ENCODE data around the gene FTO.

Gene FTO

GRCh38 chr16:54009464-54010176 is 305.7 kb downstream of the FTO start:
- no peak for DNase-seq (ENCODE audit: extremely low read depth, low read depth)
- TF ChIP-seq CTCF (IDR thresholded peaks at IDR 0.05; ENCODE audit: low read depth, low read length, missing control alignments): no peak

DNA sequence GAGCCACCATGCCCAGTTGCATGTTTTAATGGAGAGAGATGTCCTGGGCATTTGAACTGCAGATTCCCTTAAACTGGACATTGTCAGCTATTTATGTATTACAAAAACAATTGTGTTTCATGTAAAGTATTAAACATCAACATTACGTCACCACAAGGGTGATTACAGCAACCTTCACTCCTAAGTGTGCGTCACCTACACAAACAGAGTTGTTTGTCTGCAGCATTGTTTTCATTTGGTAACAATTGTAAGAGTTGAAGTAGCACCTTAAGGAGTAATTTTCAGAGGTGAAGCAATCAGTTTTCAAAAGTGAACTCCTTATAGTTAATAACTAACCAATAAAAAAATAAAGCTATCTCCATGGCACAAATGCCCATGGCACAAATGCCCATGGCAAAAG is 311.2 kb downstream of the FTO start:
- TF ChIP-seq CTCF (IDR thresholded peaks at IDR 0.05; ENCODE audit: low read depth, low read length, missing control alignments): no peak
- no peak overlapping the region for H3K4me3 ChIP-seq (replicated peaks; ENCODE audit: low read depth, low read length)
- DNase-seq (ENCODE audit: extremely low read depth, low read depth): no peak

More at GRCh38 chr16:54009464-54010176, 305.7 kb downstream of the FTO start:
- H3K4me3 ChIP-seq (replicated peaks; ENCODE audit: low read depth, low read length): no peak overlapping the region

GRCh38 chr16:54022362-54022761 is 318.4 kb downstream of the FTO start:
- TF ChIP-seq CTCF (IDR thresholded peaks at IDR 0.05; ENCODE audit: low read depth, low read length, missing control alignments): no peak
- no peak overlapping the region for H3K4me3 ChIP-seq (replicated peaks; ENCODE audit: low read depth, low read length)
- DNase-seq (ENCODE audit: extremely low read depth, low read depth): no peak

DNA sequence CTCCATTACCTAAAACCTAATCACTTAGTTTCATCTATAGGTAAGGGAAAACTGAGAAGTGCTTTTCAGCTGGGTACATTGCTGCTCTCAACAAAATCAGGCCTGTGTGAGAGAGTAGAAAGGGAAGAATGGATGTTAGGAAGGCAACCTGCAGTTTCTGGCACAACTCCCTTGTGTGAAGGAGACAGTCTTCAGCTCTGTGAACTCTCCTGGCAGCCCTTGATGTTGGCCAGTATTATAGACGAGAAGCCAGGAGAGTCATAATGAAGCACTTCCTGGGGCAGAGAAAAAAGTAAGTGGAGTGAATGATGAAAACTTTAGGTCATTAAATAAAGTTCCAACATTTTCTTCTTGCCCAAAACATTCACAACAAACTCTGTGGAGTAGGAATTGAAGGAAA is 322.5 kb downstream of the FTO start:
- H3K4me3 ChIP-seq (replicated peaks; ENCODE audit: low read depth, low read length): no peak overlapping the region
- TF ChIP-seq CTCF (IDR thresholded peaks at IDR 0.05; ENCODE audit: low read depth, low read length, missing control alignments): no peak
- DNase-seq (ENCODE audit: extremely low read depth, low read depth): no peak

DNA sequence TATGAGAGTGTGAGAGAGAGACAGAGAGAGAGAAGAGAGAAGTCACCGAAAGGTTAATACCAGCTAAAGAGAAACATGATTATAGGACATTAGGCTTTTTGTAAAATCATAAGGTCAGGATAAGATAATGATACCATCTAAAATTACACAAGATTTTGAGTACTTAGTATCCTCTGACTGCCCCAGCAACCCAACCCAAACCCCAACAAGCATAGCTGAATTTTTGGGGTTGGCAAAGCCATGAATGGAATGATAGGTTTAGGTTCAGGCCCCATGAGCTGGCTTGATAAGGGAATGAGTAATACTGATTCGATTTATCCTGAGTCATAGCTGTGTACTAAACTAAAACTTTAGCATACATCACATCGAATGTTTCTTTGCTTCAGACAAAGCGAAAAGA is 323.1 kb downstream of the FTO start:
- no peak for TF ChIP-seq CTCF (IDR thresholded peaks at IDR 0.05; ENCODE audit: low read depth, low read length, missing control alignments)
- no peak for DNase-seq (ENCODE audit: extremely low read depth, low read depth)
- H3K4me3 ChIP-seq (replicated peaks; ENCODE audit: low read depth, low read length): no peak overlapping the region

DNA sequence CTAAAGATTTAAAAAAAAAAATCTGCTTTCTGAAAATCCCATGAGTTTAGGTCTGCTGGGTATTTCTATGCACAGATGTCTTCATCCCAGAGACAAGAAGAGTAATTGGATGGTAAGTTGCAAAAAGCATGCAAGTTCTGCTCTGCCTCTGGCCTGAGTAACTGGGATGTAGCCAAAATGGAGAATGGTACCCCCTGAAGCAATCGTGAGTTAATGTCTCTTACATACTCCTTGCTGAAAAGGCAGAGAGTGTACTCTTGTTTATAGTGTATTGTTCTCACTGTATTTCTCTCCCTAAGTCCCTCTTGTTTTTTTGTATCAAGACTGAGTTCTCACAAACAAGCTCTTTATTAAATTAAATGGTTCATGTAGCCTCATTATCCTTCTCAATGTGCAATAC is 323.6 kb downstream of the FTO start:
- TF ChIP-seq CTCF (IDR thresholded peaks at IDR 0.05; ENCODE audit: low read depth, low read length, missing control alignments): no peak
- no peak overlapping the region for H3K4me3 ChIP-seq (replicated peaks; ENCODE audit: low read depth, low read length)
- no peak for DNase-seq (ENCODE audit: extremely low read depth, low read depth)

DNA sequence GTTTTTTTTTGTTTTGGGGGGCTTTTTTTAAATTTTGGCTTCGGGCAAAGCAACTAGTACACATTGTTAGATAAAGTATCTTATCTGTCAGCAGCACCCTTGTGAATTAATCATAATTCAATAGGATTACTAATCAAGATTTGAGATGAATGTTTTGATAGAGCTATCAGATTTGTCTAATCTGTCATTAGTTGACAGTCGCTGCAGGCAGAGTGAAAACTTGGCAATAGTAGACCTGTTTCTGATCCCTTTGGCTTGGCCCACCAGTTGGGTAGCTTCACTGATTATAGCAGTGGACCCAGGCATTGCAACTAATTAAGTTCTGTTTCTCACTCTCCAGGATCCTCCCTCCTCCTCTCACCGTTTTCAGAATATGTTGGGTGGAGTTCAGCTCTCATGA is 324.0 kb downstream of the FTO start:
- no peak for DNase-seq (ENCODE audit: extremely low read depth, low read depth)
- H3K4me3 ChIP-seq (replicated peaks; ENCODE audit: low read depth, low read length): no peak overlapping the region
- TF ChIP-seq CTCF (IDR thresholded peaks at IDR 0.05; ENCODE audit: low read depth, low read length, missing control alignments): no peak

Data from HFF-Myc (cell line).